GM19238 (cell line): ENCODE results near the gene FFAR1.

Experiments used
- DNase-seq: peaks from one replicate; pipeline ENCODE4 v3.0.0; 2011; ENCODE audit warnings: low spot score; ENCODE audit not compliant: insufficient read length

The FFAR1 gene

DNA sequence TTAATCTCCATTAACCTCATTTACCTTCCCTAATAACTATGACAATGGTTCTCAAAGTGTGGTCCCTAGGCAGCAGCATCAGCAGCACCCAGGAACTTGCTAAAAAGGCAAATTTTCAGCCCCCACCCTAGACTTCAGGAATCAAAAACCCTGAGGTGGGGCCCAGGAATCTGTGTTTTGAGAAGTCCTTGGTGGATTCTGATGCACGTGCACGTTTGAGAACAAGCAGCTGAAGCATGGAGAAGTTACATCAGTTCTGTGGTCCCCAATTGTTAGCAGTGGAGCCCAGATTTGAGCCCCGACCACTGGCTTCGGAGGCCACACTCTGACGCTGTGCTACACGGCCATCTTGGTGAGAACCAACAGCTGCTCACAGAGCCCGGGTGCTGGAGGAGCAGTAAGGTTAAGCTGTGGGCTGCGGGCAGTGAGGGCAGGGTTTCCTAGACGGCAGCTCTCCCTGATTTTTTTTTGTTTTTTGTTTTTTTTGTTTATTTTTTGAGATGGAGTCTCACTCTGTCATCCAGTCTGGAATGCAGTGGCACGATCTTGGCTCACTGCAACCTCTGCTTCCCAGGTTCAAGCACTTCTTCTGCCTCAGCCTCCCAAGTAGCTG lies 32.7 kb upstream of the FFAR1 start:
- DNase-seq: no peak

DNA sequence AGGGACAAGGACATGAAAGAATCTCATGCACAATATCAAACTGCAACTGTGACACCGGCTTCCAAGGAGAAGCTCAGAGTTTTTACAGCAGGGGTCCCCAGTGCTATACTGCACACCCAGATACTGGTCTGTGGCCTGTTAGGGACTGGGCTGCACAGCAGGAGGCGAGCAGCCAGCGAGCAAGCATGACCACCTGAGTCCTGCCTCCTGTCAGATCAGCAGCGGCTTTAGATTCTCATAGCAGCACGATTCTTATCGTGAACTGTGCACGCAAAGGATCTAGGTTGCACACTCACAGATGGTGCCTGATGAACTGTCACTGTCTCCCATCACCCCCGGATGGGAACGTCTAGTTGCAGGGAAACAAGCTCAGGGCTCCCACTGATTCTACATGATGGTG lies 31.8 kb upstream of the FFAR1 start:
- DNase-seq: no peak

DNA sequence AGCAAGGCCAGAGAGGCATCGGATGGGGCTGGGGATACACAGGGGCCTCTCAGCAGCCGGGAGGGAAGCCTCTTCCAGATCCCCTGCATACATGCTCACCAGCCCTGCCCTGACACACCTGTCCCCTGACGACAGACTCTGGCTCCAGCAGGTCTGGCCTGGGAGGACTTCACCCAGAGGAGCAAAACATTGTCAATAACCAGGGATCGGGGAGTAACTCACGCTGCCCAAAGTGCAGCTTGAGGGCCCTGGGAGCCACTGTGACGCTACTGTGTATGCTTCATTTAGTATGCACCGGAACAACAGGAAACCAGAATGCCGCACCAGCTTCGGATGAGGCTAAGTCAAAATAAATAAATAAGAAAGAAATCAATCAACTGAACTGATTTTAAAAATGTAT lies 31.1 kb upstream of the FFAR1 start:
- DNase-seq: no peak

DNA sequence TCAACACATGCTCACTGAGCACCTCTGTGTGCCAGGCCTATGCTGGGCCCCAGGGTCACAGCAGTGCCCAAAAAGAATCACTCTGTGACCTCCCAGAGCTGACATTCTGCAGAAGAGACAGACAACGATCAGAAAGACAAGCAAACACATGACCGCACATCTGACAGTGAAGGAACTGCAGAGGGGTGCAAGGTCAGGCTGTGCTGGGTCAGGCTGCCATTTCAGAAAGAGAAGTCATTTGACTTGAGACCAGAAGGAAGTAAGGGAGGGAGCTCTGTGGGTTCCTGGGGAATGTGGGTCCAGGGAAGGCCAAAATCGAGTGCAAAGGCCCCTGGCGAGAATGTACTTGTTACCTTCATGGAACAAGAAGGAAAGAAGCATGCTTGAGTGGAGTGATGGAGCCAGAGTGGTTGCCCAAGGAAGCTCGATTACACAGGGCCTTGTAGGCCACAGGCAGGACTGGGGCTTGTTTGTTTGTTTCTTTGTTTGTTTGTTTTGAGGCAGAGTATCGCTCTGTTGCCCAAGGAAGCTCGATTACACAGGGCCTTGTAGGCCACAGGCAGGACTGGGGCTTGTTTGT lies 30.1 kb upstream of the FFAR1 start:
- no peak for DNase-seq

DNA sequence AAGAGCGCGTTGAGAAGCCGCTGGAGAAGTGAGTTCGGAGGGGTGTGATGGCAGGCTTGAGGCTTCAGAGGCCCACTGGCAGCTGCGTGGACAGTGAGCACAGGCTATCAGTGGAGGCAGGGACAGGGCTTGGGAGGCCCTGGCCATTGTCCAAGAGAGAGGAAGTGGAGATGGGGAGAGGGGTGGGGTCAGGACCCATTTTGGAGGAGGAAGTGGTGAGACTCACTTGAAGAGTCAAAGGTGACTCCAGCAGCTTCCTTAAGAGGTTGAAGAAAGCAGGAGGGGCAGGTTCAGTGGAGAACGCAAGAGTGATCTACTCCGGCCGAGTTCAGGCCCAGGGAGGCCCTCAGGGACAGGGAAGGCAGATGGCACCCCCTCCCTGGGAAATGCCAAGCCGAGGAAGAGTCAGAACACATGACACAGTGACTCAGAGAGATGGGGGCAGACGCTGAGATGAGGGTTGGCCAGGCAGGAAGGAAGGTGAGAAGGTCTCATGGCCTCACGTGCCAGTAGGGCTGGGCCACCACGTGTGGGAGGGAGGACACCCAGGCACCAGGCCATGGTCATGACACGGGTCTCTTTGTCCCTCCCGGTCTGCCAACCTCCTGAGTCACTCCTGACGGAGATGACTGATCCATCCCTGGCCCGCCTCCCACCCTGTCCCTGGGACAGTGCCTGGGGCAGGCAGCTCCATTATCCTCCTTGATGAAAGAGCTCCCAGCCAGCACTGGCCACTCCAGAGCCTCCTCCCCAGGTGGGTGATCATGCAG lies 28.8 kb upstream of the FFAR1 start:
- DNase-seq: no peak

DNA sequence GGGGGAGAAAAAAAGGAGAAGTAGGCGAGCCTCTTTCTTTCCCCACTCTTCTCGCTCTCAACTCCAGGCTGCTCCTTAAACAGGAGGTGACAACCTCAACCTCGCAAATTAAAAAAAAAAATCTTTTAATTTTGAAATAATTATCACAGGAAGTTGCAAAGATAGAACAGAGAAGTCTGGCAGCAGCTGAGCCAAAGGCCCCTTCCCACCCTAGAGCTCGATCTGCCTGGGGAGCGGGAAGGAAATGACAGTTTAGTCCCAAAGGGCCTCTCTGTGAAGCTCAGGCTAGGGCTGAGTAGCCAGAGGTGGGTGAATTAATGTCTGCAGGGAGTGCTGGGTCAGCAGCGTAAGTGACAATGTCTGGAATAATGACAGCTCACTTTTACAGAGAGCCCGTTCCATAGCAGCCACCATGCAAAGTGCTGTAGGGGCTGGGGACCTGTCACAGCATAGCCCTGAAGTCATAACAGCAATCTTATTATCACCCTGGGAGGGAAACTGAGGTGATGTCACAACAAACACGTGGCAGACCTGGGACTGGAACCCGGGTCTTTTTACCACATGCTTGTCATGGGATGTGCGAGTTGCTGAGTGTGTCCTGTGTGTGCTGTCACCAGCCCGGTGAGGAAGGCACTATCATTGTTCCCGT lies 27.5 kb upstream of the FFAR1 start:
- DNase-seq: no peak

DNA sequence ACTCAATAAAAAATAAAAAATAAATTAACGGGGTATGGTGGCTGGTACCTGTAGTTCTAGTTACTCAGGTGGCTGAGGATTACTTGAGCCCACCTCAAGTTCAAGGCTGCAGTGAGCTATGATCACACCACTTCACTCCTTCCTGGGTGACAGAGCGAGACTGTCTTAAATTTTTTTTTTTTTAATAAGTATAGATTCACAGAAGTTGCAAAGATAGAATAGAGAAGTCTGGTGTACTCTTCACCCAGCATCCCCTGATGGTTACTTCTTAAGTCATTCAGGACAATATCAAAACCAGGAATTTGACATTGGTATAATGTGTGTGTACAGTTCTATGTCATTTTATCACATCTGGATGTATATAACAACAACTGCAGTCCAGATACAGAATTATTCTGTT lies 26.4 kb upstream of the FFAR1 start:
- no peak for DNase-seq

DNA sequence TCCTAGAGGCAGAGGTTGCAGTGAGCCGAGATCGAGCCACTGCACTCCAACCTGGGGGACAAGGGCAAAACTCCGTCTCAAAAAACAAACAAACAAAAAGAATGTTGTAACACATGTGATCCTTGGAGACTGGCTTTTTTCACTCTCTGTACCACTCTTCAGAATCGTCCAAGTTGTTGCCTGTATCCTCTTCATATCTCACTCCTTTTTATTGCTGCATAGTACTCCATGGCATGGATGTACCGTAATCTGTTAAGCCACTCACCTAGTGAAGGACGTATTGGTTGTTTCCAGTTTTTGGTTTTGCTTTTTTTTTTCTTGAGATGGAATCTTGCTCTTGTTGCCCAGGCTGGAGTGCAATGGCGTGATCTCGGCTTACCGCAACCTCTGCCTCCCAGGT lies 25.7 kb upstream of the FFAR1 start:
- no peak for DNase-seq

DNA sequence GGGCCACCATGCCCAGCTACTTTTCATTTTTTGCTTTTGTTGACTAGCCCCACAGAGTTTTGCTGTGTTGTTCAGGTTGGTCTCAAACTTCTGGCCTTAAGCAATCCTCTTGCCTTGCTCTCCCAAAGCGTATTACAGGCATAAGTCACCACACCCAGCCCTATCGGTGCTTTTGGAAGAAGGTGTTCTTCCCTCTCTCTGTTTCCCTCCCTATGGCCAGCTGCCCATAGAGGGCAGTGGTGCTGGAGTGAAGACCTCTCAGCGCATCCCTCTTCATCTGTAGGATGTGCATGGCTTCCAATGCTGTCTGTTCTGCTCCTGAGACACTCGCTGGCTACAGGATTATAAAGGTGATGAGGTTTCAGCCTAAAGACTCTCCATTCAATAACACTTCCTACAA lies 20.1 kb upstream of the FFAR1 start:
- no peak for DNase-seq

DNA sequence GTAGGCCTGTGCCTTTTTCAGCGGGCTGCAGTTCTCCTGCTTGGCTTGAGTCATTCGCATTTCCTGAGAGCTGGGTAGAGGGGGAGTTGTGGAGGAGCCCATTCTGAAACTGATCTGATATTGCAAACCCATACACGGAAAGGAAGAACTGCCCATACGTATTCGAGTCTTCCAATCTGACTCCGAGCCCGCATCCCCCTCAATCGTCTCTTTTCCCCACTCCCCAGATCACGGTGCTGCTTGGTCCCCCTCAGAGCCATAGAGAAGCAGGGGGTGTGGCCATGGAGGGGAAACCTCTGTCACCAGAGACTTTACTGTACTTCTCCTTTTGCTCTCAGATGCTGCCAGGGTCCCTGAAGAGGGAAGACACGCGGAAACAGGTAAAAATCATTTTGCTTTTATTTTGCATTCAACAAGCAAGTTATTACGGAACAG lies 18.8 kb upstream of the FFAR1 start, which contains the start of gene CD22:
Gene CD22 (plus strand): TSS at position 337 of the 435 bp plus-strand sequence. CDS start 2,854 bp downstream, outside the sequence.
- no peak for DNase-seq

DNA sequence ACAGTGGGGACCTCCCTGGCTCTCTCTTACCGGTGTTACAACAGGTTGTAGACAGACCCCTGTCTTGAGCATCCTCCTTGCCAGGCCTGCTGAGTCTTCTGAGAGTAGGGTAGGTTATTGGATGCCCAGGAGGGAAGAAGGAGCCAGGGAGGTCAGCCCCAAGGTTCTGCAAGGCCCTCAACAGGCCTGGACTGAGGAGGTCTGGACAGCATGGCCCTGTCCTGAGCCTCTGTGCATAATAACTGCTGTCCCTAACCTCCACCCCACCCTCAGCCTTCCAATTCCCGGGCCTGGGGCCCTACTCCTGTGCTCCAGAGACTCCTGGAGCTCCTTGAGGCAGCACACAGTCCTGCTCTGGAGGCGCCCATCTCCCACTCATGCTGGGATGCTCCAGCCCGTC lies 18.4 kb upstream of the FFAR1 start:
- DNase-seq: no peak

DNA sequence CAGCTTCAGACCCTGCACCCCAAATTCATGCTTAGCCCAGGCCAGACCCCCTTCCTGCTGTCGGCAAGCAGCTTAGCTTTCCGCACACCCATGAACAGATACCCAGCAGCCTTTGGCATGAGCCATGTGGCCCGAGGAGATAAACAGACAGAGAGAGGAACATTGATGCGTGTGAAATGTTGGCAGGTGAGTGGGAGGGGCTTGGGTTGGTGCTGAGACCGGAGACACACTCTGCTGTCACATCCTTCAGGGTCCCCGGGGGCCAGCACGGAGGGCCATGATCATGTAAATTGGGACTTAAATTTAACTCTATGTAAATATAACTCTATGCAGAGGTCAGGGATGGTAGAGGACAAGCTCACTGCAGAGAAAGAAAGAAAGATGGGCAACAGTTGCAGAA lies 17.2 kb upstream of the FFAR1 start:
- peak; percentile 72 for DNase-seq

DNA sequence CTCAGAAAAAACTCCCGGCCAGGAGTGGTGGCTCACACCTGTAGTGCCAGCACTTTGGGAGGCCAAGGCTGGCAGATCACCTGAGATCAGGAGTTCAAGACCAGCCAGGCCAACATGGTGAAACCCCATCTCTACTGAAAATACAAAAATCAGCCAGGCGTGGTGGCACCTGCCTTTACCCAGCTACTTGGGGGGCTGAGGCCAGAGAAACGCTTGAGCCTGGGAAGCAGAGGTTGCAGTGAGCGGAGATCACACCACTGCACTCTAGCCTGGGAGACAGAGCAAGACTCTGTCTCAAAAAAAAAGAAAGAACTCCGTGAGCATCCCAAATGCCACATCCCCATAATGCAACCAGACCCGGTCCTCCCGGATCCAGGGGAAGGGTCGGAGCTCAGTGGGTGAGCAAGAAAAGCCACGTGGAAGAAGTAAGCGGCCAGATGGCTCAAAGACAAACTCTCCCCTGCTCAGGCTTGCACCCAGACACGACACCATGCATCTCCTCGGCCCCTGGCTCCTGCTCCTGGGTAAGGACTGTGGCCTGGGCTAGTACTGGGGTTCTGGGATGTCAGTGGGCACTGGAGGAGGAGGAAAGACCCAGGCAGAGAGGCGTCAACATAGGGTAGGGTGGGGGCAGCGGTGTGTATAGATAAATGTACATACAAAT lies 16.0 kb upstream of the FFAR1 start:
- DNase-seq: no peak

DNA sequence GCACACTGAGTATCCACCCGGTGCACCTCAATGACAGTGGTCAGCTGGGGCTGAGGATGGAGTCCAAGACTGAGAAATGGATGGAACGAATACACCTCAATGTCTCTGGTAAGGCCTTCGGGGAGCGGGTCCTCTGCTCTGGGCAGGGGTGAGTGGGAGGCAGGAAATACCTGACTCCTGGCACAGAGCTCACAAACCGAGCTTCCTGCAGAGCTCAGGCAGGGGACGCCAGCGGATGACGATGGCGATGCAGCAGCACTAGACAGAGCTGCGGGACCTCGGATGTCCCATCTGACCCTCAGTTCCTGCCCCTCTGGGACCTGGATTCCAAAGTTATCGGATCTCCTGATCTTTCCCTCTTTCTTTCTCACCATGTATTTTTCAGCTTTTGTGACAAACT lies 14.9 kb upstream of the FFAR1 start:
- no peak for DNase-seq

DNA sequence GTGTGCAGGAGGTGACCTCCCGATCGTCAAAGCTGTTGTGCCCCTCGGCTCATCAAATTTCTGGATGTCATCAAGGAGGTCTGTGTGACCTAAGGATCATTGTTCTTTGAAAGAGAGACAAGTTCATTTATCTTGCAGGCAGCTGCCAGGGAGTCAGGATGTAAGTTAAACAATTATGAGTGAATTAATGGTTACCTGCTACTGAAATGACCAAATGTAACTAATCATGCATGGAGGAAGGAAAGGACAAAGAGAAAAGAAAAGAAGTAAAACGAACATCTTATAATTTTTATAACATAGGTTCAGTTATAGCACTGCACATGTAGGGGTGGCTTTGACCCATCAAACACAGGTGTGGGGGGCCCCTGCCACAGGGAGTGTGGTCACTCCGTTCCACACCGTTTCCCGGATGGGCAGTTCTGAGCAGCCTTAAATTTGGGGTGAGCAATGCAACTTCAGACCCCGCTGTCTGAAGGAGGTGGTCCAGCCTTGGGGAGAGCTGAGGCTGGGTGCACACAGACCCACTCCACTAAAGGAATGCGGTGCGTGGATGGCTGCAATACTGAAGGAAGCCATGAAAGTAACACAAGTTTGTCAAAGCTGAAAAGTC lies 13.5 kb upstream of the FFAR1 start:
- DNase-seq: no peak

DNA sequence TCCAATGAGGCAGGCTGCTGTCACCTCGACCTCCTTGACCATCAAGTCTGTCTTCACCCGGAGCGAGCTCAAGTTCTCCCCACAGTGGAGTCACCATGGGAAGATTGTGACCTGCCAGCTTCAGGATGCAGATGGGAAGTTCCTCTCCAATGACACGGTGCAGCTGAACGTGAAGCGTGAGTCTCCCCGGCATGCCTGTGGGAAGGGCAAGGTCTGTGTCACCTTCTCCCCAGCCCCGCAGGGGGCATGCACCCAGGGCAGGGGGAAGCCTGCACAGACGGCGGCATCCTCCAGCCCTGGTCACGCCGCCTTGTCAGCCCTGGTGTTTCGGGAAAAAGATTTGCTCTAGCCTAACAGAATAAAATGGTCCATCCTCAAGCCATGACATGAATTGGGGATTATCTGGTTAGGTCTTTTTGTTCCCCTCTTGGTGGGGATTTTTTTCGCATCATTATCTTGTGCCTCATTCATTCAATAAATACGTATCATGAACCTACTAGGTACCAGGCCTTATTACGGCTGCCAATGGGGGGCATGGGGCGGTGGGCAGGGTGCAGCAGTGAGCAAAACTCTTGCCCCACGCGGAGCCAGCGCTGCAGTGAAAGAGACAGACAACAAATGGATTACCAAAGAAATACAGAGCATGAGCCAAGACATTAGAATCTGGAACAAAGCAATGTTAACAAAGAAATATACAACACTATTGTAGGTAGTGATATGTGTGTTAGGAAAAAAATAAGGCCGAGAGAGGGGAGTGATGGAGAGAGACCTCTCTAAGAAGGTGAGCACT lies 11.3 kb upstream of the FFAR1 start:
- DNase-seq: no peak

DNA sequence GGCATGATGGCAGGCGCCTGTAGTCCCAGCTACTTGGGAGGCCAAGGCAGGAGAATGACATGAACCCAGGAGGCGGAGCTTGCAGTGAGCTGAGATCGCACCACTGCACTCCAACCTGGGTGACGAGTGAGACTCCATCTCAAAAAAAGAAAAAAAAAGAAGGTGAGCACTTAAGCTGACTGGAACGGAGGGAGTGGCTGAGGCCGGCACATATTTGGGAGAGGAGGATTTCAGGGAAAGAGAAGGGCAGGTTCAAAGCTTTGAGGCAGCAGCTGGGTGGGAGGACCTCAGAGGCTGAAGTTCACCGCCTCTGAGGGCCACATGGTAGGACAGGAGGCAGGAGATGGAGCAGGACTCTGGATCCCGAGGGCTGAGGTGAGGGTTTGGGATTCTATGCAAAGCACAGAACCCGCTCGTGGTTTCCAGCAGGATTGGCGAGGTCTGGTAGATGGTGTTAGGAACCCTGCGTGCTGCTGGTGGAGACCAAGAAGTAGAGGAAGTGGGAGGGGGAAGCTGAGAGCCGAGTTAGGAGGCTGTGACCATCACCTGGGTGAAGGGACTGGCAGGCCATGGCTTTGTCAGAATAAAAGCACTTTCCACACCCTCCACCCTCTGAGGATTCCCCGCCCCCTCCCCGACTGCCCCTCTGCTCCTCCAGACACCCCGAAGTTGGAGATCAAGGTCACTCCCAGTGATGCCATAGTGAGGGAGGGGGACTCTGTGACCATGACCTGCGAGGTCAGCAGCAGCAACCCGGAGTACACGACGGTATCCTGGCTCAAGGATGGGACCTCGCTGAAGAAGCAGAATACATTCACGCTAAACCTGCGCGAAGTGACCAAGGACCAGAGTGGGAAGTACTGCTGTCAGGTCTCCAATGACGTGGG lies 10.4 kb upstream of the FFAR1 start:
- DNase-seq: no peak

DNA sequence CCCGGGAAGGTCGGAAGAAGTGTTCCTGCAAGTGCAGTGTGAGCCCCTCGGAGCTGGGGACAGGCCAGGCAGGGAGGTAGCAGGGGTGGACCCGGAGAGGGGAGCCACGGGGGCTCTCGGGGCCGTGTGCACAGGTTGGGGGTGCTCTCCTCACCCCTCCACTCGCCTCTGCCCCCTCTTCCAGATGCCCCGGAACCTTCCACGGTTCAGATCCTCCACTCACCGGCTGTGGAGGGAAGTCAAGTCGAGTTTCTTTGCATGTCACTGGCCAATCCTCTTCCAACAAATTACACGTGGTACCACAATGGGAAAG lies 9.8 kb upstream of the FFAR1 start:
- no peak for DNase-seq

DNA sequence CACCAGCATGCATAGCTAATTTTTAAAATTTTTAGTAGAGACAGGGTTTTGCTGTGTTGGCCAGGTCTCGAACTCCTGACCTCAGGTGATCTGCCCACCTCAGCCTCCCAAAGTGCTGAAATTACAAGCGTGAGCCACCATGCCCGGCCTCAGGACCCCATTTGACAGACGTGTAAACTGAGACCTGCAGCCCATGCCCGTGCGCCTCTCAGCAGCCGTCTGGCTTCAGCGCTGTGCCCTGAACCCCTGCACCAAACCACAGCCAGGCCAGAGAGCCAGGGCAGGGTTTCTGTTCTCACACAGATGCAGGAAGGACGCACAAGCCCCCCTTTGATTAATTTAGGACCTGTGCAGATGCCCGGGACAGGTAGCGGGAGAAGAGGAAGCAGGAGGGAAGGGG lies 7.3 kb upstream of the FFAR1 start:
- no peak for DNase-seq

DNA sequence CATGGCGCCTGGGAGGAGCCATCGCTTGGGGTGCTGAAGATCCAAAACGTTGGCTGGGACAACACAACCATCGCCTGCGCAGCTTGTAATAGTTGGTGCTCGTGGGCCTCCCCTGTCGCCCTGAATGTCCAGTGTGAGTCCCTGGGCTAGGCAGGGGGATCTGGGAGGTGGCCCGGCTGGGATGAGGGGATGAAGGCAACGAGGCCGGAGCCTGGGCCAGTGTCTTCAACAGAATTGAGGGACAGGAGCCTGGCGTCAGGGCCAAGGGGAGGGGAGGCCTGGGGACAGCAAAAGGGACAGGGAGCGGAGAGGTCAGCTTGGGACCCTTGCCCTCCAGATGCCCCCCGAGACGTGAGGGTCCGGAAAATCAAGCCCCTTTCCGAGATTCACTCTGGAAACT lies 6.7 kb upstream of the FFAR1 start:
- DNase-seq: no peak
